Esophagus squamous epithelium (tissue), 4 donors: Measurements from ENCODE around the gene CBFA2T3.

Source experiments
- POLR2A ChIP-seq, 4 donors: fragments of 450-650 bp; IDR thresholded peaks; one replicate each; pipeline ENCODE4 v1.6.1; 2017; ENCODE audit warnings: antibody characterized with exemption in 4 of 4, mild to moderate bottlenecking in 4 of 4, moderate library complexity in 3 of 4
- TF ChIP-seq, protein P1 (sequence below), 6 experiments: fragments of 450-650 bp in 4 of 6; fragments of 200-600 bp in 2 of 6; sonication (generic) in 2 of 6; IDR thresholded peaks; one replicate each; pipeline ENCODE4 v1.5.1; 2016 to 2019; ENCODE audit warnings: antibody characterized with exemption in 6 of 6, mild to moderate bottlenecking in 4 of 6, moderate library complexity in 4 of 6

- TF ChIP-seq, protein P1, sequence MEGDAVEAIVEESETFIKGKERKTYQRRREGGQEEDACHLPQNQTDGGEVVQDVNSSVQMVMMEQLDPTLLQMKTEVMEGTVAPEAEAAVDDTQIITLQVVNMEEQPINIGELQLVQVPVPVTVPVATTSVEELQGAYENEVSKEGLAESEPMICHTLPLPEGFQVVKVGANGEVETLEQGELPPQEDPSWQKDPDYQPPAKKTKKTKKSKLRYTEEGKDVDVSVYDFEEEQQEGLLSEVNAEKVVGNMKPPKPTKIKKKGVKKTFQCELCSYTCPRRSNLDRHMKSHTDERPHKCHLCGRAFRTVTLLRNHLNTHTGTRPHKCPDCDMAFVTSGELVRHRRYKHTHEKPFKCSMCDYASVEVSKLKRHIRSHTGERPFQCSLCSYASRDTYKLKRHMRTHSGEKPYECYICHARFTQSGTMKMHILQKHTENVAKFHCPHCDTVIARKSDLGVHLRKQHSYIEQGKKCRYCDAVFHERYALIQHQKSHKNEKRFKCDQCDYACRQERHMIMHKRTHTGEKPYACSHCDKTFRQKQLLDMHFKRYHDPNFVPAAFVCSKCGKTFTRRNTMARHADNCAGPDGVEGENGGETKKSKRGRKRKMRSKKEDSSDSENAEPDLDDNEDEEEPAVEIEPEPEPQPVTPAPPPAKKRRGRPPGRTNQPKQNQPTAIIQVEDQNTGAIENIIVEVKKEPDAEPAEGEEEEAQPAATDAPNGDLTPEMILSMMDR (IDR thresholded peaks at IDR 0.05): no peak
- no peak for TF ChIP-seq POLR2A (IDR thresholded peaks at IDR 0.05)
These were observed 91.2 kb downstream of the CBFA2T3 start for GRCh38 chr16:88885693-88886280.
